Adipocyte (in vitro differentiated cells): ENCODE data around the gene GTF2A1L.
A peak's percentile ranks its signal among the peaks of the same experiment; 100 is the strongest.
"Not testable (repeated sequence)": the region's sequence is repeated elsewhere in the genome, so short reads cannot be mapped to it uniquely, and the experiment has no call there.

ENCODE experiments used
- DNase-seq: peaks from one replicate; pipeline ENCODE4 v3.0.0-alpha.2; 2015; ENCODE audit warnings: low read depth
- H3K27me3 ChIP-seq: replicated peaks from 2 replicates; pipeline ENCODE4 v1.7.0; 2013; ENCODE audit warnings: mild to moderate bottlenecking, low read length, moderate library complexity; ENCODE audit not compliant: control insufficient read depth, insufficient read depth
- H3K36me3 ChIP-seq: 2 replicates; pipeline ENCODE4 v1.7.0; 2013; ENCODE audit warnings: low read length, mild to moderate bottlenecking, moderate library complexity; ENCODE audit not compliant: control insufficient read depth, insufficient read depth, severe bottlenecking
- H3K4me1 ChIP-seq: 2 replicates; pipeline ENCODE4 v1.7.0; 2013; ENCODE audit warnings: mild to moderate bottlenecking, low read length, moderate library complexity; ENCODE audit not compliant: control insufficient read depth, insufficient read depth
- H3K4me3 ChIP-seq: 2 replicates; pipeline ENCODE4 v1.7.0; 2013; ENCODE audit warnings: mild to moderate bottlenecking, low read length, moderate library complexity
- H3K9ac ChIP-seq: 2 replicates; pipeline ENCODE4 v1.7.0; 2013; ENCODE audit warnings: mild to moderate bottlenecking, low read length, moderate library complexity
- H3K9me3 ChIP-seq: 2 replicates; pipeline ENCODE4 v1.7.0; 2013; ENCODE audit warnings: mild to moderate bottlenecking, low read length, moderate library complexity; ENCODE audit not compliant: control insufficient read depth

GTF2A1L gene

GRCh38 chr2:48613211-48613610 lies 4.4 kb upstream of the GTF2A1L start:
- no peak for DNase-seq
- Histone ChIP-seq H3K36me3 (no peaks in the 10 kb centered on the region), H3K4me3 (no peak overlapping the region), H3K27me3 (no peaks in the 10 kb centered on the region), H3K9me3 (peaks cover 3% of the 10 kb centered on the region), H3K9ac (no peak overlapping the region), H3K4me1 (no peaks in the 10 kb centered on the region)

- not testable (repeated sequence) for H3K9me3 ChIP-seq, DNase-seq, H3K27me3 ChIP-seq, H3K9ac ChIP-seq, H3K36me3 ChIP-seq, H3K4me1 ChIP-seq, H3K4me3 ChIP-seq
These were observed 3.1 kb upstream of the GTF2A1L start for GRCh38 chr2:48614581-48614980.

GRCh38 chr2:48619526-48619925 lies 1.9 kb downstream of the GTF2A1L start:
- DNase-seq, result no peak
- Histone ChIP-seq H3K9ac (no peak overlapping the region), H3K36me3 (no peaks in the 10 kb centered on the region), H3K4me1 (no peaks in the 10 kb centered on the region), H3K9me3 (no peaks in the 10 kb centered on the region), H3K4me3 (no peak overlapping the region), H3K27me3 (no peaks in the 10 kb centered on the region)

GRCh38 chr2:48620604-48621003 lies 2.9 kb downstream of the GTF2A1L start:
- Histone ChIP-seq H3K9me3 (peaks cover 3% of the 10 kb centered on the region), H3K9ac (no peak overlapping the region), H3K36me3 (no peaks in the 10 kb centered on the region), H3K27me3 (no peaks in the 10 kb centered on the region), H3K4me1 (no peaks in the 10 kb centered on the region), H3K4me3 (no peak overlapping the region)
- no peak for DNase-seq

GRCh38 chr2:48622691-48623090 lies 5.0 kb downstream of the GTF2A1L start:
- not testable (repeated sequence) for H3K4me1 ChIP-seq, DNase-seq, H3K4me3 ChIP-seq, H3K27me3 ChIP-seq, H3K9ac ChIP-seq, H3K36me3 ChIP-seq
- H3K9me3 ChIP-seq, result peaks cover 19% of the 10 kb centered on the region

GRCh38 chr2:48624696-48625095 lies 7.0 kb downstream of the GTF2A1L start:
- no peak for DNase-seq
- H3K27me3 ChIP-seq, result no peaks in the 10 kb centered on the region
- H3K4me1 ChIP-seq, result no peaks in the 10 kb centered on the region
- H3K9me3 ChIP-seq, result peaks cover 19% of the 10 kb centered on the region
- H3K9ac ChIP-seq, result no peak overlapping the region
- H3K4me3 ChIP-seq, result no peak overlapping the region
- no peaks in the 10 kb centered on the region for H3K36me3 ChIP-seq

GRCh38 chr2:48626047-48626446 lies 8.4 kb downstream of the GTF2A1L start:
- H3K4me3 ChIP-seq, result no peak overlapping the region

GRCh38 chr2:48633143-48633542 lies 15.5 kb downstream of the GTF2A1L start:
- Histone ChIP-seq H3K9me3 (peaks cover 24% of the 10 kb centered on the region), H3K4me1 (no peaks in the 10 kb centered on the region), H3K9ac (no peak overlapping the region), H3K36me3 (no peaks in the 10 kb centered on the region), H3K4me3 (no peak overlapping the region), H3K27me3 (no peaks in the 10 kb centered on the region)
- no peak for DNase-seq

More at GRCh38 chr2:48626047-48626446, 8.4 kb downstream of the GTF2A1L start:
- Histone ChIP-seq H3K27me3 (no peaks in the 10 kb centered on the region), H3K9me3 (peaks cover 19% of the 10 kb centered on the region), H3K9ac (no peak overlapping the region), H3K4me1 (no peaks in the 10 kb centered on the region), H3K36me3 (no peaks in the 10 kb centered on the region)
- no peak for DNase-seq

GRCh38 chr2:48635786-48636185 lies 18.1 kb downstream of the GTF2A1L start:
- peaks cover 24% of the 10 kb centered on the region for H3K9me3 ChIP-seq
- no peak overlapping the region for H3K9ac ChIP-seq
- H3K4me3 ChIP-seq, result no peak overlapping the region
- no peak for DNase-seq
- H3K36me3 ChIP-seq, result no peaks in the 10 kb centered on the region
- no peaks in the 10 kb centered on the region for H3K4me1 ChIP-seq
- H3K27me3 ChIP-seq, result no peaks in the 10 kb centered on the region

GRCh38 chr2:48638261-48638660 lies 20.6 kb downstream of the GTF2A1L start:
- Histone ChIP-seq H3K4me3 (no peak overlapping the region), H3K27me3 (no peaks in the 10 kb centered on the region), H3K9ac (no peak overlapping the region), H3K4me1 (no peaks in the 10 kb centered on the region), H3K36me3 (no peaks in the 10 kb centered on the region), H3K9me3 (peaks cover 18% of the 10 kb centered on the region)
- DNase-seq, result no peak

- Histone ChIP-seq H3K9ac (no peak overlapping the region), H3K27me3 (no peaks in the 10 kb centered on the region), H3K9me3 (no peaks in the 10 kb centered on the region), H3K4me3 (no peak overlapping the region), H3K36me3 (no peaks in the 10 kb centered on the region), H3K4me1 (peaks cover 4% of the 10 kb centered on the region)
- DNase-seq, result peak; percentile 89
These were observed 33.6 kb downstream of the GTF2A1L start for GRCh38 chr2:48651158-48651790.

GRCh38 chr2:48668992-48669391 lies 51.3 kb downstream of the GTF2A1L start:
- Histone ChIP-seq H3K9ac (no peak overlapping the region), H3K27me3 (no peaks in the 10 kb centered on the region), H3K36me3 (no peaks in the 10 kb centered on the region), H3K4me1 (no peaks in the 10 kb centered on the region), H3K9me3 (peaks cover 3% of the 10 kb centered on the region), H3K4me3 (no peak overlapping the region)
- DNase-seq, result no peak
